Suprapubic skin (tissue), 4 donors: ENCODE measurements around the gene FECH.

ENCODE experiments used
- CTCF ChIP-seq, 2 donors: fragments of 200-600 bp in 1 of 2; fragments of 450-650 bp in 1 of 2; sonication (generic) in 1 of 2; IDR thresholded peaks; one replicate each; pipeline ENCODE4 v1.5.1; 2016 to 2019; ENCODE audit warnings: antibody characterized with exemption in 2 of 2, mild to moderate bottlenecking in 1 of 2, moderate library complexity in 1 of 2
- EP300 ChIP-seq: sonication (generic); formaldehyde crosslinking; IDR thresholded peaks from one replicate; pipeline ENCODE4 v1.6.1; 2017; ENCODE audit warnings: antibody characterized with exemption
- POLR2A ChIP-seq, 2 donors: fragments of 450-650 bp; IDR thresholded peaks; one replicate each; pipeline ENCODE4 v1.6.1; 2017; ENCODE audit warnings: antibody characterized with exemption in 2 of 2, mild to moderate bottlenecking in 2 of 2, moderate library complexity in 2 of 2
- POLR2AphosphoS5 ChIP-seq, 3 donors: sonication (generic); formaldehyde crosslinking; IDR thresholded peaks; one replicate each; pipeline ENCODE4 v1.6.1; 2017; ENCODE audit warnings: antibody characterized with exemption in 3 of 3

GRCh38 chr18:57527556-57528229 lies 58.8 kb downstream of the FECH start:
- TF ChIP-seq POLR2AphosphoS5 (IDR thresholded peaks at IDR 0.05) (no peak), CTCF (IDR thresholded peaks at IDR 0.05) (no peak), POLR2A (IDR thresholded peaks at IDR 0.05) (no peak), EP300 (no peak)
